ENCODE measurements around the gene MTX3. TPM values are rescaled to one million over a fixed set of nuclear protein-coding genes. Genes with fewer than 3 reads are reported as not detected.

The MTX3 gene, protein sequence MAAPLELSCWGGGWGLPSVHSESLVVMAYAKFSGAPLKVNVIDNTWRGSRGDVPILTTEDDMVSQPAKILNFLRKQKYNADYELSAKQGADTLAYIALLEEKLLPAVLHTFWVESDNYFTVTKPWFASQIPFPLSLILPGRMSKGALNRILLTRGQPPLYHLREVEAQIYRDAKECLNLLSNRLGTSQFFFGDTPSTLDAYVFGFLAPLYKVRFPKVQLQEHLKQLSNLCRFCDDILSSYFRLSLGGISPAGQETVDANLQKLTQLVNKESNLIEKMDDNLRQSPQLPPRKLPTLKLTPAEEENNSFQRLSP
- 6.2 and 6.4 TPM in 2 replicates for total RNA-seq

GRCh38 chr5:79990598-79991507 is at the start of gene MTX3:
MTX3 (minus strand) TSS chr5:79991262; CDS start chr5:79991238, 24 bp downstream.
- DNase-seq (ENCODE audit: low read depth, low spot score), result peak; percentile 26

DNA sequence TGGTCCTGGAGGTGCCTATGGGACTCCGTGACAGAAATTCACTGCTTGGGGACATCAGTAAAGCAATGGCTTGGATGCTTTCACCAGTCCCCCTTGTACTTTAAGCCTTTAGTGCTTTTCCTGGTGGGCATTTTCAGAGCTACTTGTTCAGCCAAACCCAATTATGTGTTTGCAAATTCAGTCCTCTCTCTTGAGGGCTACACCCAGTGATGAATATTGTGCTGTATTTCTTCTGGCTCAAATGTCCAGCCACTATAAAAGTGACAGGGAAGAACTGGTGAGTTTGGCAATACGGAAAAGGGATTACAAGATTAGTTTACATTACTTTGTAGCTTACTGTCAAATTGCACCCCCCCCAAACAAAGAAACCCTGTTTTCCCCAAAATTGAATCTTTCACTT is 48.6 kb upstream of the MTX3 start:
- DNase-seq (ENCODE audit: low read depth, low spot score), result no peak

DNA sequence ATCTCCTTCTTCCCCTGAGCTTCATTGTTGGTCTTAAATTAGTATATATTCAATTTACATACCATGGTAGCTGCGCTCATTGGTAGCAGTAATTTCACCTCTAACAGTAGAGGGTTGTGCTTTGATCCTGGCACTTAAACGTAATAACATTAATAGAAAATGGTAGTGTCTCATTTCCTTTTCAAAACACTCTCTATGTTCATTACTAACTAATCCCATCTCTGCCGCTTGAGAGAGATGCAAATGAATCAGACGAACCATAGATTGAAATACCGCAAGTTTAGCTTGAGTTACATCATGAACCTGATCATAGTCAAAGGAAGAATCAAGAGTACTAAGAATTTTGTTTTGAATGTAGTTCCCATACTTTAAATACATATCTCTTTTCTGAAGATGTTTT is 46.3 kb upstream of the MTX3 start:
- DNase-seq (ENCODE audit: low read depth, low spot score), result no peak

DNA sequence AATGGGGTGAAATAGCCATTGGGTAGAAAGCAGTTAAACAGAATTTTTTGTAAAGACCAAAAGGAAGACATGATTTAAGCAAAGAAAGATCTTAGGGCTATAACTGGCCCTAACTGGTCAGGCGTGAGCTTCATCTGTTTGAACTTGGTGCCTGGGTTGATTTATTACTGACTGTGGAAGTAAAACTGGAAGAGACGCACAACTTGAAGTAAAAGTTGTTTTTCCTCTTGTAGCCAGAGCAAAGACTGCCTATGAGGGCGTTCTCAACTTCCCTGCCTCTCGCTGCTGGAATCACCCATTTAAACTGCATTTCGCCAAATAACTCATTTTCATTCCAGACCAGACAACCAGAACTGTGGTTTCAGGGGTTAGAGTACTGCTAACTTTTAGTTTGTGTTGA is 45.6 kb upstream of the MTX3 start:
- no peak for DNase-seq (ENCODE audit: low read depth, low spot score)

DNA sequence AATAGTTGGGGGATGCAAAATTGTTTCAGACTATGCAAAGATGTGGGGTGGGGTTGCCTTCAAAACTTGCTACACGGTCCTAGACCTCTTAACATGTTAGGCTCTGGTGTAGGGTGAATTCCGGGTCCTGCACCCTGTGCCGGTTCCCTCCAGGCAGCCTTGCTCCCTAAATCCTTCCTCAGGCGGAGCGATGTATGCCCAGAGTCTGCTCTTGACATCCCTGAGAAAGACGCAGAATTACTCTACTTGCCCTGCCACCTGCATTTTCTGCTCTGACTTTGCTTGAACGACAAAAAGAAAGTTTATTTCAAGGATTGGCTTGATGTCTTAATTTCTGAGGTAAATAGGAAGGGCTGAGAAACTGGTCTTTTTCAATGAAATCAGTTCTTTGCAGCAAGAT is 44.8 kb upstream of the MTX3 start:
- DNase-seq (ENCODE audit: low read depth, low spot score), result no peak

DNA sequence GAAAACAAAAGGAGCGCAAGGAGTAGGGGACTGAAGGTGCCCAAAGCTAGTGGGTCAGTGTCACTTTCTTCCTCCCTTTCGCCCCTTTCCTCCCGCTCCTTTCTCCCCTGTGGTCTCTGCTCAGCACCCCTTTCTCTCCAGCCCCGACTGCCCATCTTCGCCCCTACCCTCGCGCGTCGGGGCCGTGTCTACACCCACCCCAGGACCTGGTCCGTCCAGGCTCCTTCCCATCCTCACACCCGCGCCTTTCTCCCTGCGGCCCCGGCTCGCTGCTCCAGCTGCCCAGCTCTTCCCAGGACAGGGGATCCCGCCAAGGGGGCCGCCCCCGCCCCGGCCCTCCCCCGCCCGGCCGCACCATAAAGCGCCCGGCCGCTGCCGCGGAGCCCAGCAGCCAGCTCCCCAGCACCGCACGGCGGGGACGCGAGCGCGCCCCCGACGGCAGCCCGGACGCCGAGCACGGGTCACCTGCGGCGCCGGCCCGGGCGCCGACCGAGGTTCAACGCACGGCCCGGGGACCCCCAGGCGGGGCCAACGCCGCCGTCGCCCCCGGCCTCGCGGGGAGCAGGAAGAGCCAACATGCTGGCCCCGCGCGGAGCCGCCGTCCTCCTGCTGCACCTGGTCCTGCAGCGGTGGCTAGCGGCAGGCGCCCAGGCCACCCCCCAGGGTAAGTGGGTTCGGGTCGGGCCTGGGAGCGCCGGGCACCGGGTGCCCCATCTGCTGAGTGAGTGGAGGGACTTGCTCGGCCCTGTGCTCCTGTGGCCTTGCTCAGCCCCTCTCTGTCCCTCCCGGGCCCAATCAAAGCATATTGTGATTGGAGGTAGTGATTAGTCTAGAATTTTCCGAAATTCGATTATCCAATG is 44.1 kb upstream of the MTX3 start, which contains the start of gene THBS4:
THBS4 (plus strand) TSS at position 387 of the 860 bp plus-strand sequence; CDS start at position 577, 190 bp downstream.
- DNase-seq (ENCODE audit: low read depth, low spot score), result no peak

GRCh38 chr5:80034559-80034958 is 43.5 kb upstream of the MTX3 start:
- no peak for DNase-seq (ENCODE audit: low read depth, low spot score)

GRCh38 chr5:80033513-80033912 is 42.5 kb upstream of the MTX3 start:
- DNase-seq (ENCODE audit: low read depth, low spot score), result no peak

DNA sequence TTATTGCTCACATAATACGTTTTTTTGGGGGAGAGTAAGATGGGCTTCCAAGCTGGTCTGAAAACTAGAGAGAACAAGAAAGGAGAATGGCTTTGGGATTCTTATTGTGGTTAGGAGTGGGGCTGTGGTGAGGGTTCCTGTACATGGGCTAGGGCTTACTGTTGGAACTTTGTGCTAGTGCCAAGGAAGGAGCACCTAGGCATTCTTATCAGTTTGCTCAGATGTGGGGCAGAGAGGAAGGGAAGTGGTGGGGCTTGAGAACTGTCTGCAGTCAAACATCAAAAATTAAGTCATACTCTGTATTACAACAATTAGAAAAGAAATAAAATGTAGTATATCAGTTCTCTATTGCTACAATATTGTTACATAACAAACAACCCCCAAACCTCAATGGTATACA is 40.0 kb upstream of the MTX3 start:
- DNase-seq (ENCODE audit: low read depth, low spot score), result no peak

GRCh38 chr5:80026841-80027240 is 35.8 kb upstream of the MTX3 start:
- no peak for DNase-seq (ENCODE audit: low read depth, low spot score)

GRCh38 chr5:80025069-80025468 is 34.0 kb upstream of the MTX3 start:
- DNase-seq (ENCODE audit: low read depth, low spot score), result no peak

- DNase-seq (ENCODE audit: low read depth, low spot score), result no peak
These were observed 19.8 kb upstream of the MTX3 start for GRCh38 chr5:80010754-80011392.

- no peak for DNase-seq (ENCODE audit: low read depth, low spot score)
These were observed 18.1 kb upstream of the MTX3 start for GRCh38 chr5:80008995-80009765.

DNA sequence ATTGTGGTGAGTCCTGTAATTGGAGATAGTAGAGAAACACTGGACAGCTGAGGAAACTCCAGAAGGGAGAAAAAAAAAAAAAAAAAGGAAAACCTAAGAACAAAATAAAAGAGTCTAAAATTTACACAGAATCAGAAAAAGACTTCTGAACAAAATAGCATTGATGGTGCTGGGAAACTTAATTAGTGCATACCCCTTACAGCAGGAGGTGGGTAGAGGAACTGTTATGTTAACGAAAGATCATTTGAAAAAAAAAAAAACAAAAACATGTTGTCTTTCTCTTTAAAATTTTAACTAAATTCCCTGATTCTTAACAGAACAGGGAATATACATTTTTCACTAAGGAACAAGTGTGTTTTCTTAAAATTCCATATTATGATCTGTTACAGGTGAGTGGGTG is 11.6 kb upstream of the MTX3 start:
- DNase-seq (ENCODE audit: low read depth, low spot score), result no peak

DNA sequence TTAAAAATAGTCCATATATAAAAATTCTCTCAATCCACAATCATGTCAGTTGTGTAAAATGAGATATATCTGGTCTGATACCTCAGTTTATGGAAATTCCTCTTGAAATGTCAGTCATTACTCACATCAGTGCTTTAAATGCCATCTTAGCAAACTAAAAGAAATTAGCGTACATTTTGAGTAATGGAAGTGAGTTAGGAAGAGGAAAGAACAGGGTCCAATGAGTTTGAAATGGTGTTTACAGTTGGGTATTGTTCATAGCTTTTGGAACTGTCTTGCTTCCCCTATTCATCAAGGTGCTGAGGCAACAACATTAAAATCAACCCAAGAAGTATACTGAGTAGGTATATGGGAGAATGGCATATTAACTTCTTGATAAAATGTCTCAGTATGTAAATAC is 8.7 kb upstream of the MTX3 start:
- no peak for DNase-seq (ENCODE audit: low read depth, low spot score)

GRCh38 chr5:79992891-79993657 is 2.0 kb upstream of the MTX3 start:
- DNase-seq (ENCODE audit: low read depth, low spot score), result no peak

DNA sequence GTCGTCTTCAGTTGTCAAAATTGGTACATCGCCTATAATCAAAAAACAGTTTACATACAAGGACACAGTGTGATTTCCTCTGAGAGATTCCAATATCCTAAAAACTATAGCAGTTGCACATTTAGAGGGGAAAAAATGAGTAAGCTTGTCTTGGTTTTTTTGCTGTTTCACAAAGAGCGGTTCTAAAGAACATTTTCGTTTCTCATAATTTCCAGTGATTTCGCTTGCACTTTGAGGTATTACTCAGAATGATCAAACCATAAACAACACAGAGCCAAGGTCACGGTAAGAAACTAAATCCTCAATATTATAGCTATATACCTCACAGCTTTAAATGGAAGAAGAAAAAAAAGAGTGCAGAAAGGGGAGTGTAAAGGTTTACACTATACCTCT is 861 bp downstream of the MTX3 start:
- no peak for DNase-seq (ENCODE audit: low read depth, low spot score)

DNA sequence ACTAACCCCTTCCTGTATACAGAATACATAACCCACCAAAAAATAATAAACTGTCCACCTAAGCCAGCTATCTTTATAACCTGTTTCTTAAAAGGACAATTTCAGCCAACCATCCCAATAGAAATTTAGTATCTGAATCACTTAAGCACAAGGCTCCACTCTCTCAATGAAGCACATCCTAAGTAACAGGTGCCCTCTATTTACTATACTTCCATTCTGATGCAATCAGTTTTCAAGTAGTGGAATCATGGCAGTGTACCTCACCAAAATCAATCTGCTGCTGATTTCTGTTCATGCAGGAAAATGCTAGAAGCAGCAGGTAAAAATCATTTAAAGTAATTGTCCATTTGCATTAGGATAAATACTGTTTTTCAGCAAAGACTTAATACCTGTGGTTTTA is 4.8 kb downstream of the MTX3 start:
- DNase-seq (ENCODE audit: low read depth, low spot score), result no peak

DNA sequence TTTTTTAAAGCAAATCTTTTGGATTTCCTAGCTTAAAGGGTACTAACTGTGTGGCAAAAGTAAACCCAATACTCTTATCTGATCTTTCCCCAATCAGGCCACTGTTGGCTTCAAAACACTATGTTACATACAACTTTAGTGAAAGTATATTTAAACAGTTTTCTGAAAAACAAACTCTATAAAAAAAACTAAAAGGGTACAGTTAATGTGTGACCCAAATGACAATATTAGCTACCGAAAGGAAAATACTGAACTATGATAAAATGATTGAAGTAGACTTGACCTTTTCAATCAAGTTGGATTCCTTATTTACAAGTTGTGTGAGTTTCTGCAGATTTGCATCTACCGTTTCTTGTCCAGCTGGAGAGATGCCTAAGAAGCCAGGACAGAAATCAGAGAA is 5.8 kb downstream of the MTX3 start:
- no peak for DNase-seq (ENCODE audit: low read depth, low spot score)

GRCh38 chr5:79984363-79984762 is 6.7 kb downstream of the MTX3 start:
- no peak for DNase-seq (ENCODE audit: low read depth, low spot score)

All from pulmonary artery endothelial cell (primary cell).